ENCODE data around the gene NOG.

GRCh38 chr17:56581635-56582627 is 11.6 kb upstream of the NOG start:
- TF ChIP-seq CTCF (conservative IDR thresholded peaks at IDR 0.05; ENCODE audit: low read depth, low read length) (no peak), EZH2 (IDR thresholded peaks at IDR 0.05; ENCODE audit: borderline replicate concordance, low read depth, low read length, poor library complexity, severe bottlenecking) (no peak)

Measured in A673 (cell line).